HCT116 (cell line): ENCODE data around the gene PRICKLE2. TPM values are rescaled to one million over a fixed set of nuclear protein-coding genes. Genes with fewer than 3 reads are reported as not detected.

ENCODE experiments used
- ATAC-seq: fragments of 200-7000 bp; cut with Tn5 transposase; 2 replicates; pipeline ENCODE4 v1.9.1; 2020; ENCODE audit warnings: mild to moderate bottlenecking, moderate library complexity
- BruUV-seq: library from RNA; stranded (reverse); fragments of 400-500 nt; replicated peaks from 2 replicates; lab custom pipeline; 2021; lab: Mats Ljungman, UMichigan
- CTCF ChIA-PET: fragments of 300-600 bp; sonication (Branson Sonifier 250); formaldehyde crosslinking; loops from one replicate; lab custom pipeline; 2021; ENCODE audit warnings: antibody characterized with exemption; lab: Charles Lee
- POLR2A ChIA-PET: fragments of 300-600, 350-600 bp; sonication (Branson Sonifier 250); formaldehyde crosslinking; loops from one replicate; lab custom pipeline; 2021; ENCODE audit warnings: antibody characterized with exemption; lab: Charles Lee
- RAD21 ChIA-PET, 2 experiments: fragments of 300-600 bp; sonication (Branson Sonifier 250); formaldehyde crosslinking; loops; one replicate each; lab custom pipeline; 2023; ENCODE audit warnings: low total read pairs in 2 of 2; ENCODE audit not compliant: uncharacterized antibody in 2 of 2, unreplicated experiment in 2 of 2, low non-redundant PET in 1 of 2; lab: Charles Lee
- DNase-seq: peaks from one replicate; pipeline ENCODE4 v3.0.0-alpha.2; 2010; ENCODE audit warnings: low read depth, low spot score
- H2AFZ ChIP-seq: fragments of 200-600 bp; shearing (Covaris generic), sonication (generic); 2 replicates; pipeline ENCODE4 v1.6.1; 2017; ENCODE audit warnings: low read depth, mixed run types, mixed read lengths, antibody characterized with exemption, low read length; ENCODE audit not compliant: poor library complexity, severe bottlenecking
- H3K27ac ChIP-seq: 2 replicates; pipeline ENCODE4 v1.5.1; 2012; ENCODE audit warnings: low read depth, low read length
- H3K27me3 ChIP-seq: fragments of 200-600 bp; sonication (generic); 2 replicates; pipeline ENCODE4 v1.6.1; 2016; ENCODE audit warnings: mixed run types, low read length, mixed read lengths; ENCODE audit not compliant: insufficient read depth
- H3K36me3 ChIP-seq, 2 experiments: fragments of 200-500 bp in 1 of 2; fragments of 200-600 bp in 1 of 2; sonication (Bioruptor generic) in 1 of 2; sonication (generic) in 1 of 2; 2 replicates each; pipeline versions ENCODE4 v1.5.1 to v1.6.1; 2014 to 2016; ENCODE audit warnings: low read length in 2 of 2, inconsistent platforms in 1 of 2, mixed read lengths in 1 of 2, mixed run types in 1 of 2; ENCODE audit not compliant: insufficient read depth in 2 of 2, control insufficient read depth in 1 of 2
- H3K4me1 ChIP-seq, 2 experiments: fragments of 200-600 bp in 1 of 2; sonication (generic) in 1 of 2; 2 replicates each; pipeline versions ENCODE4 v1.5.1 to v1.6.1; 2012 to 2017; ENCODE audit warnings: low read length in 2 of 2, inconsistent platforms in 1 of 2, mild to moderate bottlenecking in 1 of 2, mixed read lengths in 1 of 2, mixed run types in 1 of 2, moderate library complexity in 1 of 2; ENCODE audit not compliant: insufficient read depth in 2 of 2, control insufficient read depth in 1 of 2
- H3K4me2 ChIP-seq: fragments of 200-600 bp; sonication (generic); 2 replicates; pipeline ENCODE4 v1.6.1; 2017; ENCODE audit warnings: mixed run types, low read length, mixed read lengths
- H3K4me3 ChIP-seq, 2 experiments: fragments of 200-600 bp in 1 of 2; sonication (generic) in 1 of 2; replicated peaks in 1 of 2; 2 replicates each; pipeline ENCODE4 v1.5.1; 2011 to 2016; ENCODE audit warnings: low read length in 2 of 2, control low read depth in 1 of 2, low read depth in 1 of 2, mild to moderate bottlenecking in 1 of 2, mixed read lengths in 1 of 2, mixed run types in 1 of 2
- H3K79me2 ChIP-seq: fragments of 200-600 bp; sonication (generic); 2 replicates; pipeline ENCODE4 v1.6.1; 2017; ENCODE audit warnings: mild to moderate bottlenecking, mixed run types, low read length, moderate library complexity, mixed read lengths; ENCODE audit not compliant: insufficient read depth
- H3K9ac ChIP-seq: fragments of 200-600 bp; sonication (generic); 2 replicates; pipeline ENCODE4 v1.6.1; 2016; ENCODE audit warnings: low read length, mixed read lengths
- H3K9me2 ChIP-seq: fragments of 200-600 bp; sonication (generic), shearing (Covaris generic); 2 replicates; pipeline ENCODE4 v1.6.1; 2017; ENCODE audit warnings: mixed run types, mild to moderate bottlenecking, moderate library complexity; ENCODE audit not compliant: insufficient read depth
- H3K9me3 ChIP-seq, 2 experiments: fragments of 200-500 bp in 1 of 2; fragments of 200-600 bp in 1 of 2; sonication (Bioruptor generic) in 1 of 2; sonication (generic) in 1 of 2; 2 replicates each; pipeline ENCODE4 v1.6.1; 2014 to 2017; ENCODE audit warnings: low read length in 2 of 2, mixed read lengths in 2 of 2, inconsistent platforms in 1 of 2, low read depth in 1 of 2, mild to moderate bottlenecking in 1 of 2, mixed run types in 1 of 2, moderate library complexity in 1 of 2; ENCODE audit not compliant: control insufficient read depth in 1 of 2, insufficient read depth in 1 of 2
- H4K20me1 ChIP-seq: fragments of 200-600 bp; sonication (generic), shearing (Covaris generic); 2 replicates; pipeline ENCODE4 v1.6.1; 2017; ENCODE audit warnings: mixed run types, mild to moderate bottlenecking, moderate library complexity; ENCODE audit not compliant: insufficient read depth
- CEBPB ChIP-seq: IDR thresholded peaks from 2 replicates; pipeline ENCODE4 v1.6.1; 2012; ENCODE audit warnings: low read depth
- CTCF ChIP-seq, 3 experiments: fragments of 200-600 bp in 1 of 3; sonication (generic) in 1 of 3; IDR thresholded peaks in 2 of 3; conservative IDR thresholded peaks in 1 of 3; 2 replicates each; pipeline ENCODE4 v1.5.1; 2012 to 2017; ENCODE audit warnings: low read depth in 2 of 3, low read length in 2 of 3, antibody characterized with exemption in 1 of 3, borderline replicate concordance in 1 of 3, control low read depth in 1 of 3, mild to moderate bottlenecking in 1 of 3, mixed read lengths in 1 of 3, mixed run types in 1 of 3, moderate library complexity in 1 of 3; ENCODE audit not compliant: insufficient read depth in 1 of 3
- ELF1 ChIP-seq: IDR thresholded peaks from 2 replicates; pipeline ENCODE4 v1.6.1; 2012; ENCODE audit warnings: low read depth, borderline replicate concordance
- EZH2 ChIP-seq: fragments of 200-600 bp; sonication (generic); IDR thresholded peaks from 2 replicates; pipeline ENCODE4 v1.6.1; 2017; ENCODE audit warnings: antibody characterized with exemption, mixed run types
- EZH2phosphoT487 ChIP-seq: fragments of 200-600 bp; IDR thresholded peaks from 2 replicates; pipeline ENCODE4 v1.6.1; 2018; ENCODE audit warnings: antibody characterized with exemption, borderline replicate concordance
- FOSL1 ChIP-seq: IDR thresholded peaks from 2 replicates; pipeline ENCODE4 v1.6.1; 2012; ENCODE audit warnings: low read depth
- JUND ChIP-seq: IDR thresholded peaks from 2 replicates; pipeline ENCODE4 v1.6.1; 2012
- POLR2AphosphoS5 ChIP-seq: IDR thresholded peaks from 2 replicates; pipeline ENCODE4 v1.6.1; 2011; ENCODE audit warnings: mild to moderate bottlenecking, low read depth, low read length, moderate library complexity
- RAD21 ChIP-seq: IDR thresholded peaks from 2 replicates; pipeline ENCODE4 v1.6.1; 2012; ENCODE audit warnings: low read depth, mild to moderate bottlenecking
- SIN3A ChIP-seq: IDR thresholded peaks from 2 replicates; pipeline ENCODE4 v1.6.1; 2012; ENCODE audit warnings: low read depth
- SP1 ChIP-seq: IDR thresholded peaks from 2 replicates; pipeline ENCODE4 v1.6.1; 2012; ENCODE audit warnings: low read depth
- YY1 ChIP-seq: IDR thresholded peaks from 2 replicates; pipeline ENCODE4 v1.6.1; 2011; ENCODE audit warnings: low read length, low read depth, moderate library complexity, mild to moderate bottlenecking; ENCODE audit not compliant: insufficient replicate concordance; ENCODE audit errors: extremely low read depth
- ZFX ChIP-seq: fragments of 450-650 bp; IDR thresholded peaks from 2 replicates; pipeline ENCODE4 v1.6.1; 2017
- ZNF274 ChIP-seq: fragments of 200-500 bp; sonication (Bioruptor generic); IDR thresholded peaks from 2 replicates; pipeline ENCODE4 v1.6.1; 2014; ENCODE audit warnings: mild to moderate bottlenecking, low read depth, low read length, inconsistent platforms
- intact Hi-C: fragments of 100-400 bp; cut with micrococcal nuclease; formaldehyde crosslinking; loops from 2 replicates; pipeline ENCODE4 v1.10.0; 2022
- total RNA-seq: library from RNA; stranded (reverse); gene quantifications from one replicate; pipeline ENCODE4 v1.2.1, GENCODE V29; 2021; ENCODE audit not compliant: unreplicated experiment
- TF ChIP-seq, protein P1 (sequence below): IDR thresholded peaks from 2 replicates; pipeline ENCODE4 v1.6.1; 2011; ENCODE audit warnings: mild to moderate bottlenecking, low read length, moderate library complexity; ENCODE audit not compliant: insufficient replicate concordance; ENCODE audit errors: extremely low read depth

The PRICKLE2 gene
- total RNA-seq, 1 experiment from 2014 or later: 0.05 TPM

GRCh38 chr3:64235605-64236004 lies 10.3 kb upstream of the PRICKLE2 start:
- no peaks in the 10 kb centered on the region for H3K9me3 ChIP-seq
- no TSS peak for BruUV-seq
- POLR2A ChIA-PET: no interaction called here

GRCh38 chr3:64234571-64234970 lies 9.3 kb upstream of the PRICKLE2 start:
- no peak overlapping the region for H3K9ac ChIP-seq
- H4K20me1 ChIP-seq: no peaks in the 10 kb centered on the region
- DNase-seq: no peak
- no peak overlapping the region for H3K4me2 ChIP-seq
- BruUV-seq: no TSS peak
- no peaks in the 10 kb centered on the region for H3K9me3 ChIP-seq
- H3K9me2 ChIP-seq: no peaks in the 10 kb centered on the region
- no peak for ATAC-seq
- TF ChIP-seq SIN3A: no peak
- no peak for TF ChIP-seq POLR2AphosphoS5
- TF ChIP-seq RAD21: no peak
- TF ChIP-seq FOSL1: no peak
- TF ChIP-seq EZH2phosphoT487: no peak
- TF ChIP-seq CEBPB: no peak
- TF ChIP-seq EZH2: no peak
- no peak for TF ChIP-seq ZNF274
- TF ChIP-seq SP1: no peak
- TF ChIP-seq JUND: no peak
- TF ChIP-seq ELF1: no peak
- no peak for TF ChIP-seq YY1
- TF ChIP-seq, protein P1, sequence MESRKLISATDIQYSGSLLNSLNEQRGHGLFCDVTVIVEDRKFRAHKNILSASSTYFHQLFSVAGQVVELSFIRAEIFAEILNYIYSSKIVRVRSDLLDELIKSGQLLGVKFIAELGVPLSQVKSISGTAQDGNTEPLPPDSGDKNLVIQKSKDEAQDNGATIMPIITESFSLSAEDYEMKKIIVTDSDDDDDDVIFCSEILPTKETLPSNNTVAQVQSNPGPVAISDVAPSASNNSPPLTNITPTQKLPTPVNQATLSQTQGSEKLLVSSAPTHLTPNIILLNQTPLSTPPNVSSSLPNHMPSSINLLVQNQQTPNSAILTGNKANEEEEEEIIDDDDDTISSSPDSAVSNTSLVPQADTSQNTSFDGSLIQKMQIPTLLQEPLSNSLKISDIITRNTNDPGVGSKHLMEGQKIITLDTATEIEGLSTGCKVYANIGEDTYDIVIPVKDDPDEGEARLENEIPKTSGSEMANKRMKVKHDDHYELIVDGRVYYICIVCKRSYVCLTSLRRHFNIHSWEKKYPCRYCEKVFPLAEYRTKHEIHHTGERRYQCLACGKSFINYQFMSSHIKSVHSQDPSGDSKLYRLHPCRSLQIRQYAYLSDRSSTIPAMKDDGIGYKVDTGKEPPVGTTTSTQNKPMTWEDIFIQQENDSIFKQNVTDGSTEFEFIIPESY: no peak
- no peak for TF ChIP-seq CTCF (IDR thresholded peaks at IDR 0.05 in 2 of 3, conservative IDR thresholded peaks at IDR 0.05 in 1 of 3; ENCODE audit: borderline replicate concordance in 1 of 3, insufficient read depth in 1 of 3, low read depth in 2 of 3, low read length in 2 of 3)
- no peak for TF ChIP-seq ZFX
- POLR2A ChIA-PET: no interaction called here
- H3K4me3 ChIP-seq: no peak overlapping the region
- RAD21 ChIA-PET: no interaction called here
- no peak overlapping the region for H3K27ac ChIP-seq
- peaks cover 24% of the 10 kb centered on the region for H3K27me3 ChIP-seq
- H3K36me3 ChIP-seq: no peaks in the 10 kb centered on the region
- intact Hi-C loops: no loop called here
- H2AFZ ChIP-seq: no peak overlapping the region
- CTCF ChIA-PET: no interaction called here
- H3K79me2 ChIP-seq: no peaks in the 10 kb centered on the region
- peaks cover 0 to 8% of the 10 kb centered on the region in 2 experiments; a peak in 1 of 4 replicates for H3K4me1 ChIP-seq

More at GRCh38 chr3:64235605-64236004, 10.3 kb upstream of the PRICKLE2 start:
- no peaks in the 10 kb centered on the region for H3K36me3 ChIP-seq
- H4K20me1 ChIP-seq: no peaks in the 10 kb centered on the region
- H3K79me2 ChIP-seq: no peaks in the 10 kb centered on the region
- no peaks in the 10 kb centered on the region for H3K9me2 ChIP-seq
- DNase-seq (no peak), ATAC-seq (no peak)
- H3K27ac ChIP-seq: no peak overlapping the region
- no peak overlapping the region for H3K4me3 ChIP-seq
- no peak overlapping the region for H2AFZ ChIP-seq
- no peak overlapping the region for H3K4me2 ChIP-seq
- no peak overlapping the region for H3K9ac ChIP-seq
- H3K4me1 ChIP-seq: peaks cover 0 to 8% of the 10 kb centered on the region in 2 experiments; a peak in 1 of 4 replicates
- CTCF ChIA-PET: no interaction called here
- intact Hi-C loops: no loop called here
- TF ChIP-seq FOSL1: no peak
- TF ChIP-seq, all 23 proteins: peak for 0
- RAD21 ChIA-PET: no interaction called here
- H3K27me3 ChIP-seq: peaks cover 19% of the 10 kb centered on the region
